Osteoblast (primary cell): ENCODE measurements around the gene KANSL1. TPM values are rescaled to one million over a fixed set of nuclear protein-coding genes. Genes with fewer than 3 reads are reported as not detected.

ENCODE experiments used
- DNase-seq: peaks from one replicate; pipeline ENCODE4 v3.0.0; 2011; ENCODE audit warnings: low spot score, mixed read lengths; ENCODE audit not compliant: insufficient read length; ENCODE audit errors: missing footprints
- H2AFZ ChIP-seq: 2 replicates; pipeline ENCODE4 v1.6.0; 2011; ENCODE audit warnings: mild to moderate bottlenecking, low read length
- H3K27ac ChIP-seq: 2 replicates; pipeline ENCODE4 v1.5.1; 2011; ENCODE audit warnings: mild to moderate bottlenecking, low read depth, low read length, moderate library complexity
- H3K27me3 ChIP-seq: 2 replicates; pipeline ENCODE4 v1.6.0; 2012; ENCODE audit warnings: mild to moderate bottlenecking, control low read depth, inconsistent platforms, low read length, moderate library complexity; ENCODE audit not compliant: insufficient read depth
- H3K36me3 ChIP-seq: 2 replicates; pipeline ENCODE4 v1.5.1; 2011; ENCODE audit warnings: mild to moderate bottlenecking, low read length, control low read depth, moderate library complexity; ENCODE audit not compliant: insufficient read depth
- H3K4me1 ChIP-seq: 2 replicates; pipeline ENCODE4 v1.5.1; 2011; ENCODE audit warnings: mild to moderate bottlenecking, low read length, control low read depth, moderate library complexity; ENCODE audit not compliant: insufficient read depth
- H3K4me2 ChIP-seq: 2 replicates; pipeline ENCODE4 v1.6.0; 2011; ENCODE audit warnings: mild to moderate bottlenecking, low read length; ENCODE audit not compliant: insufficient read depth
- H3K4me3 ChIP-seq: fragments of 200-600 bp; sonication (generic); 3 replicates; pipeline ENCODE4 v1.5.1; 2012; ENCODE audit warnings: mild to moderate bottlenecking, low read length, inconsistent platforms; ENCODE audit not compliant: insufficient read depth
- H3K79me2 ChIP-seq: 2 replicates; pipeline ENCODE4 v1.6.0; 2012; ENCODE audit warnings: mild to moderate bottlenecking, low read length, control low read depth, inconsistent platforms; ENCODE audit not compliant: insufficient read depth
- H3K9me3 ChIP-seq: 2 replicates; pipeline ENCODE4 v1.5.1; 2011; ENCODE audit warnings: low read depth, low read length, control low read depth
- H4K20me1 ChIP-seq: 2 replicates; pipeline ENCODE4 v1.6.0; 2012; ENCODE audit warnings: mild to moderate bottlenecking, low read length, control low read depth; ENCODE audit not compliant: insufficient read depth
- total RNA-seq: library from RNA; depleted of rRNA; stranded (reverse); fragments of >200 nt; gene quantifications from 2 replicates; pipeline ENCODE4 v1.2.3, GENCODE V29; 2012
- TF ChIP-seq, protein P1 (sequence below): IDR thresholded peaks from 2 replicates; pipeline ENCODE4 v1.5.1; 2011; ENCODE audit warnings: mild to moderate bottlenecking, low read depth, low read length, moderate library complexity; ENCODE audit errors: extremely low read depth

Gene KANSL1
- total RNA-seq, 1 donor: 151 TPM

DNA sequence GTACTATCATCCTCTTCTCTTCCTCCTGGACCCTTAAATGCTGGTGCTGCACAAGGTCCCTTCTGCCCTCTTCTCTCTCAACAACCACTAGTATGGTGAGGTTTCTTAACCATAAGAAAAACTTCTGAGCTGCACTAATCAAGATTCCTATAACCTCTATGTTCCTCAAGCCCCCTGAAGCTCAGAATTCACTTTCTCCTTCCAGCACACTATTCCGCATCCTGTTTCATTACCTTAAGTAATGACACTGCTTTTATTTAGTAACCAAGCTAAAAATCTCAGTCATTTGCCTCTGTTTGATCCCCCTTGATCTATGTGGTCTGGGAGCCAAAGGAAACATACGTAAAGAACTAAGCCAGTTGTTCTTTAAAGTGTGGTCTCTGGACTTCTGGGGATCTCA, 20.1 kb downstream of the KANSL1 start:
- Histone ChIP-seq H3K27me3 (no peaks in the 10 kb centered on the region), H3K4me2 (no peak overlapping the region), H2AFZ (no peak overlapping the region), H3K36me3 (peaks cover 25% of the 10 kb centered on the region), H3K27ac (no peak overlapping the region), H3K4me3 (no peak overlapping the region), H3K79me2 (peaks cover 99% of the 10 kb centered on the region), H4K20me1 (peaks cover 82% of the 10 kb centered on the region), H3K4me1 (peaks cover 16% of the 10 kb centered on the region), H3K9me3 (no peaks in the 10 kb centered on the region)
- TF ChIP-seq, protein P1, sequence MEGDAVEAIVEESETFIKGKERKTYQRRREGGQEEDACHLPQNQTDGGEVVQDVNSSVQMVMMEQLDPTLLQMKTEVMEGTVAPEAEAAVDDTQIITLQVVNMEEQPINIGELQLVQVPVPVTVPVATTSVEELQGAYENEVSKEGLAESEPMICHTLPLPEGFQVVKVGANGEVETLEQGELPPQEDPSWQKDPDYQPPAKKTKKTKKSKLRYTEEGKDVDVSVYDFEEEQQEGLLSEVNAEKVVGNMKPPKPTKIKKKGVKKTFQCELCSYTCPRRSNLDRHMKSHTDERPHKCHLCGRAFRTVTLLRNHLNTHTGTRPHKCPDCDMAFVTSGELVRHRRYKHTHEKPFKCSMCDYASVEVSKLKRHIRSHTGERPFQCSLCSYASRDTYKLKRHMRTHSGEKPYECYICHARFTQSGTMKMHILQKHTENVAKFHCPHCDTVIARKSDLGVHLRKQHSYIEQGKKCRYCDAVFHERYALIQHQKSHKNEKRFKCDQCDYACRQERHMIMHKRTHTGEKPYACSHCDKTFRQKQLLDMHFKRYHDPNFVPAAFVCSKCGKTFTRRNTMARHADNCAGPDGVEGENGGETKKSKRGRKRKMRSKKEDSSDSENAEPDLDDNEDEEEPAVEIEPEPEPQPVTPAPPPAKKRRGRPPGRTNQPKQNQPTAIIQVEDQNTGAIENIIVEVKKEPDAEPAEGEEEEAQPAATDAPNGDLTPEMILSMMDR: no peak
- DNase-seq: no peak

DNA sequence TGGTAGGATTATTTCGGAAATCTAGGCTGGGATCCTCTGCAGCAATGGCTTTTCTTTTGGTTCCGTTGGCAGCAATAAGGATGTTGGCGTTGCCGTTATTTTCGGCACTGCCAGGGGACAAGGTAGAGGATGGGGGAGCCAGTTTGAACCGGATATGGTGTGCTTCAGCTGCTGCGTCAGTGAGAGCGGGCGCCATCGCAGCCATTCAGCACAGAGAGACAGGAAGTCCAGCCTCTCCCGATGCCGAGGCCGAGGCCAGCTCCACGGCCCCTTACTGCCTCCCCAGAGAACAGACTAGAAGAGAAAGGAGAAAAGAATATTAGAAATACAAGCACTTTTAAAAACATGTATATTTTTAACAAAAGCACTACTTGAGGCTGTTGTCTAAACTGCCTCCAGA, 21.3 kb downstream of the KANSL1 start:
- Histone ChIP-seq H3K36me3 (peaks cover 25% of the 10 kb centered on the region), H3K4me3 (no peak overlapping the region), H3K79me2 (peaks cover 97% of the 10 kb centered on the region), H3K4me2 (no peak overlapping the region), H4K20me1 (peaks cover 81% of the 10 kb centered on the region), H2AFZ (no peak overlapping the region), H3K4me1 (peaks cover 28% of the 10 kb centered on the region), H3K9me3 (no peaks in the 10 kb centered on the region), H3K27ac (no peak overlapping the region), H3K27me3 (no peaks in the 10 kb centered on the region)
- DNase-seq: no peak
- TF ChIP-seq, protein P1: no peak

DNA sequence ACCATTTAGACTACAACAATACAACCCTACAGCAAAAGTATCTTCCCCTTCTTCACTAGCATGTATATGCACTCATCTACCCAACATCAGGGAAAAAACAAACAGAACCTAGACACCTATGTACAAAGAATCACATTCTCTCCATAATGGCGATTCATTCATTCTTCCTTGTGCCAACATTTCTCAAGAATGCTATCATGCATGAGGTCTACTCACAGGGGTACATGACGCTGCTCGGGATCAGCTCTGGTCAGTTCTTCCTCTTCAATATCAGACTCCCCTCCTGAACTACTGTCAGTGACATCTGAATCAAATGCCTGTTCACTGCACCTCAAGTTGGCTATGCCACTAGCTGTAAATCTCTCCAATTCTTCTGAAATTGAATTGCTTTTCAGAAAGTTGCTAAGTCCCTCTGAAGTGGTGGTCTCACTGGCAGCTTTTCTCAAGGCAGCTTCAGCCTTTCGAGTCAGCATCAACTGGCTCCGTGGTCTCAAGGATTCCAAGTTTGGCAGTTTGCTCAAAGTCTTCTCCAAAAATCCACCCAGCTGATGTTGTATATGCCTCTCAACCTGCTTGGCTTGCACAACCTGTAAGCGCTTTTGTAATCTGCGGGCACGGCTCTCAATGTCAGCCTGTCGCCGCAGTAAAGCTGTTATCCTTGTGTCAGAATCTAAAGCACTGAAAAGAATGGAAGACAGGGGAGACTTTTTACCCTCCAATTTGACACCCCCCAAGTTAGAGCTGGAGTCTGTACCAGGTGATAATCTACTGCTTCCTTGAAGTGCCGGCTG, 22.4 kb downstream of the KANSL1 start:
- Histone ChIP-seq H3K4me1 (peaks cover 25% of the 10 kb centered on the region), H4K20me1 (peaks cover 77% of the 10 kb centered on the region)

DNA sequence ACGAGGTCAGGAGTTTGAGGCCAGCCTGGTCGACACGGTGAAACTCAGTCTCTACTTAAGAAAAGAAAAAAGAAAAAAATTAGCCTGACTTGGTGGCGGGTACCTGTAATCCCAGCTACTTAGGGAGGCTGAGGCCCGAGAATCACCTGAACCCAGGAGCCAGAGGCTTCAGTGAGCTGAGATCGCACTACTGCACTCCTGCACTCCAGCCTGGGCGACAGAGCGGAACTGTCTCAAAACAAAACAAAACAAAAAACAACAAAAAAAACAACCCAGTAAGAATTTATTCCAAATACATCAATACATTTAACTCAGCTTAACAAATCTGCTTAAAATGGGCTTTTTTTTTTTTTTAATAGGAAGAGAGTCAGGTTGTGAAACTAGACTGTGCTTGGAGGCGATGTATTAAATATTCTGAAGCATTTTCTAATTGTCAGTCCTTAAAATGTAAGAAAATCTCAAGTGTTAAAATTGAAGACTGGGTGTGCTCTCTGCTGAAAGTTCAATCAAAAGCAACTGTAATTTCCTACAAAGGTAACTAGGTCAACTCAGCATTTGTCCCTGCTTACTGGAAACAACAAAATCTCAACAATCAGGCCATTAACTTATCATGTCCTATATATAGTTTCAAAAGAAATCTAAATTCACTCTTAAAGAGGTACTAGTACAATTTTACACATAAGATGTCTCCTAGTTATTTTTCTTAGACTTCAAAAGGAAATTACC, 23.2 kb downstream of the KANSL1 start:
- H3K79me2 ChIP-seq: peaks cover 96% of the 10 kb centered on the region
- peaks cover 25% of the 10 kb centered on the region for H3K36me3 ChIP-seq
- H2AFZ ChIP-seq: no peak overlapping the region
- no peak overlapping the region for H3K27ac ChIP-seq
- TF ChIP-seq, protein P1: no peak
- peaks cover 75% of the 10 kb centered on the region for H4K20me1 ChIP-seq
- H3K4me1 ChIP-seq: peaks cover 25% of the 10 kb centered on the region
- no peaks in the 10 kb centered on the region for H3K27me3 ChIP-seq
- no peak overlapping the region for H3K4me2 ChIP-seq
- no peak for DNase-seq
- H3K9me3 ChIP-seq: no peaks in the 10 kb centered on the region
- no peak overlapping the region for H3K4me3 ChIP-seq

More for the DNA sequence above, 22.4 kb downstream of the KANSL1 start:
- no peak overlapping the region for H3K27ac ChIP-seq
- no peak overlapping the region for H2AFZ ChIP-seq
- H3K4me2 ChIP-seq: no peak overlapping the region
- H3K4me3 ChIP-seq: no peak overlapping the region
- TF ChIP-seq, protein P1: no peak
- H3K79me2 ChIP-seq: peaks cover 97% of the 10 kb centered on the region
- DNase-seq: no peak
- H3K36me3 ChIP-seq: peaks cover 25% of the 10 kb centered on the region
- no peaks in the 10 kb centered on the region for H3K27me3 ChIP-seq
- no peaks in the 10 kb centered on the region for H3K9me3 ChIP-seq
